GM19324 (cell line): ENCODE data around the gene ADGRD2.

ENCODE experiments used
- ATAC-seq: cut with Tn5 transposase; IDR thresholded peaks from one replicate; pipeline ENCODE4 v1.9.1; 2021; ENCODE audit warnings: mild to moderate bottlenecking, moderate library complexity; ENCODE audit not compliant: unreplicated experiment, low FRiP score

The ADGRD2 gene

GRCh38 chr9:124477648-124478285, 27.5 kb downstream of the ADGRD2 start:
- no peak for ATAC-seq

GRCh38 chr9:124478354-124478753, 28.1 kb downstream of the ADGRD2 start:
- no peak for ATAC-seq

- no peak for ATAC-seq
Observed at GRCh38 chr9:124479371-124479770, 29.1 kb downstream of the ADGRD2 start.

- ATAC-seq = no peak
Observed at GRCh38 chr9:124479947-124480620, 29.8 kb downstream of the ADGRD2 start.

GRCh38 chr9:124480621-124480981, 30.4 kb downstream of the ADGRD2 start:
- ATAC-seq = no peak

GRCh38 chr9:124481115-124481514, 30.9 kb downstream of the ADGRD2 start:
- ATAC-seq = no peak

GRCh38 chr9:124482431-124483031, 32.3 kb downstream of the ADGRD2 start:
- ATAC-seq = no peak

- no peak for ATAC-seq
Observed at GRCh38 chr9:124483481-124483880, 33.2 kb downstream of the ADGRD2 start.

GRCh38 chr9:124485201-124485600, 35.0 kb downstream of the ADGRD2 start:
- no peak for ATAC-seq

- ATAC-seq = no peak
Observed at GRCh38 chr9:124485936-124486335, 35.7 kb downstream of the ADGRD2 start.

GRCh38 chr9:124486778-124487259, 36.6 kb downstream of the ADGRD2 start:
- no peak for ATAC-seq

- ATAC-seq = no peak
Observed at GRCh38 chr9:124487260-124488182, 37.3 kb downstream of the ADGRD2 start.

GRCh38 chr9:124488641-124489210, 38.5 kb downstream of the ADGRD2 start:
- ATAC-seq = no peak

- ATAC-seq = no peak
Observed at GRCh38 chr9:124489222-124489621, 39.0 kb downstream of the ADGRD2 start.

GRCh38 chr9:124490004-124490403, 39.8 kb downstream of the ADGRD2 start:
- ATAC-seq = no peak

- ATAC-seq = no peak
Observed at GRCh38 chr9:124491049-124491975, 41.1 kb downstream of the ADGRD2 start.

GRCh38 chr9:124492818-124493217, 42.6 kb downstream of the ADGRD2 start:
- no peak for ATAC-seq

GRCh38 chr9:124493218-124493617, 43.0 kb downstream of the ADGRD2 start:
- no peak for ATAC-seq

- ATAC-seq = no peak
Observed at GRCh38 chr9:124493794-124494479, 43.7 kb downstream of the ADGRD2 start.
